Posterior vena cava (tissue), 2 donors: Measurements from ENCODE around the gene SMARCC1. TPM values are rescaled to one million over a fixed set of nuclear protein-coding genes. Genes with fewer than 3 reads are reported as not detected.
A peak's percentile ranks its signal among the peaks of the same experiment; 100 is the strongest.

Source experiments
- DNase-seq: peaks from one replicate; pipeline ENCODE4 v3.0.0-alpha.2; 2020; ENCODE audit warnings: low spot score
- intact Hi-C, 2 donors: fragments of 100-400 bp; cut with DNase I; formaldehyde crosslinking; loops; one replicate each; pipeline versions ENCODE4 v1.14.1 to v1.14.2; 2022 to 2023
- total RNA-seq, 2 donors: library from RNA; stranded (reverse); fragmentation: NEBNext Ultra II Directional; extraction: Animal tissue kit (Norgen Biotek cat#: 25700); gene quantifications; one replicate each; pipeline ENCODE4 v1.2.1, GENCODE V29; 2021
- donor health status: DM: yes; HTN: yes; CAD: no.
- donor health status: DM: yes; HTN: yes; CAD: no.

Gene SMARCC1
- total RNA-seq, 2 donors from 2014 or later, result 53.4 to 84.8 TPM

GRCh38 chr3:47578691-47579632, 202.7 kb downstream of the SMARCC1 start, which contains the start of gene CSPG5:
Gene CSPG5, minus strand, starts transcription at chr3:47578865. Its CDS starts 172 bp downstream, at chr3:47578693.
- DNase-seq, result no peak

GRCh38 chr3:47578119-47578632, 203.5 kb downstream of the SMARCC1 start:
- no peak for DNase-seq

More at GRCh38 chr3:47578691-47579632, 202.7 kb downstream of the SMARCC1 start, which contains the start of gene CSPG5:
- intact Hi-C loops, result no loop called here

GRCh38 chr3:47577583-47578118, 204.0 kb downstream of the SMARCC1 start:
- no peak for DNase-seq
- intact Hi-C loops, result no loop called here

More at GRCh38 chr3:47578119-47578632, 203.5 kb downstream of the SMARCC1 start:
- intact Hi-C loops, result no loop called here

- intact Hi-C loops, result no loop called here
- no peak for DNase-seq
These were observed 208.2 kb downstream of the SMARCC1 start for GRCh38 chr3:47573190-47574172.

DNA sequence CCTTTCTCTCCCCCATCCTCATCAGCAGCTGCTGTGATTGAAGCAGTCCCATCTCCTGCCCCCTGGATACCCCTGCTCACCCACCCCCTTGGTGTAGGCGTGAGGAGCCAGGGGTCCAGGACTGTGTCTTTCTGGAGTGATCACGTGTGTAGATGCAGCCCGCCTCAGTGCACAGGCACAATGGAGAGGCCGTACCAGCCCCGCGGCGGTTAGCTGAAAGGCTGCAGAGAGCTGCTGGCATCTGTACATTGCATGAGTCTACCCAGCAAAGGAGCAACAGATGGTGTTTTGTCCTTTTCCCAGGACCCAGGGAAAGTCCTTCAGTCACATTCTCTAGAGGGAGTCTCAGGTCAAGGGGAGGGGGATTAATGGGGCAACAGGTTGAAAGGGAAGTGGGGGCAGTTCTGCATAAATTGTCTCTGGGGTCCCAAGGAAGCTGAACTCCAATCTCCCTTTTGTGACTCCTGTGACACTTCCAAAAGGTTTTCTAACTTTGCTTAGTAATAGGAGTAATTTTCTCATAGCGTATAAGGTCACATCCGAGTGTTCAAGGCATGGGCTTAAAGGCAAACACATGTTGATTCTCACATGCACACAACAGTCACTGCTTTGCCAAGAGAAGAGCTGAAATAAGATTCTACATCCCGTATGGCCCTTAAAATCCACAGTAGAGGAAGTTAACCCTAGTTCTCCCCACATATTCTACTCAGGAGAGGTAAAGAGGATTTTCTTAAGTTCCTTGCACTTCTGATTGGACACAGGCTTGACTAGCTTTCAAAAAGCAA, 210.1 kb downstream of the SMARCC1 start:
- intact Hi-C loops, result no loop called here
- DNase-seq, result no peak

- intact Hi-C loops, result no loop called here
- DNase-seq, result no peak
These were observed 212.8 kb downstream of the SMARCC1 start for GRCh38 chr3:47568901-47569300.

DNA sequence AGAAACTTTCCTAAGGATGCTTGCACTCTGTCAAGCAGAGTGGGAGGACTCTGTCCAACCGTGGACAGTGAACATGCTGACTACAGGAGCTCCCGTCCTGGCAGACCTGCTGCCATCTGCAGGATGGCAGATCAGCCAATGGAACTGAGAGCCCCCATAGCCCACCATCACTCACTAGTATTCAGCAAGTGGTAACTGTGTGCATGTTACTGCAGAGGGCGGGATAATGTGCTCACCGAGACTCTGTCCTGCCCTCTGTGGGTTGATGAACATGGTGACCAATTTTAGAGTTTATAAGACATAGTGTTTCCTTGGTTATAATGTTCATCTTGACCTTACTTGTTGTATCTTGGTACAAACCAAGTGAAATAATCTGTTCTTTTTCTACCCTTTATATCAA, 214.5 kb downstream of the SMARCC1 start:
- intact Hi-C loops, result no loop called here
- DNase-seq, result no peak

DNA sequence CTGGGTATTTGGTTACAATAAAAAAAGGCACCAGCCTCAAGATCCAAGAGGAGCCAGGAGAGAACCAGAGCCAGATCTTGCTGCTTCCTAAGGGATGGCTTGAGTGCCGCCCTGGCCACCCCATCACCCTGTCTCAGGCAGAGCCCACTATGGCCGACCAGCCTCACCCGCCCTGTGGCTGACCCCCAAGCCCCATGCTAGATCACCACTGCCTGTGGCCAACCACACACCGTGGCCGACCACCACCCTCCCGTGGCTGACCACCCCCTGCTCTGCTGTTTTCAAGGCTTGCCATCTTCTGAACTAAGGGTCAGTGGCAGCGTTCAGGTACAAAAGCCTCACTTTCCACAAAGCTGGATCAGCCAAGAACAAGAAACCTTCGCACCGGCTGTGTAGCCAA, 215.0 kb downstream of the SMARCC1 start:
- intact Hi-C loops, result no loop called here
- DNase-seq, result no peak

DNA sequence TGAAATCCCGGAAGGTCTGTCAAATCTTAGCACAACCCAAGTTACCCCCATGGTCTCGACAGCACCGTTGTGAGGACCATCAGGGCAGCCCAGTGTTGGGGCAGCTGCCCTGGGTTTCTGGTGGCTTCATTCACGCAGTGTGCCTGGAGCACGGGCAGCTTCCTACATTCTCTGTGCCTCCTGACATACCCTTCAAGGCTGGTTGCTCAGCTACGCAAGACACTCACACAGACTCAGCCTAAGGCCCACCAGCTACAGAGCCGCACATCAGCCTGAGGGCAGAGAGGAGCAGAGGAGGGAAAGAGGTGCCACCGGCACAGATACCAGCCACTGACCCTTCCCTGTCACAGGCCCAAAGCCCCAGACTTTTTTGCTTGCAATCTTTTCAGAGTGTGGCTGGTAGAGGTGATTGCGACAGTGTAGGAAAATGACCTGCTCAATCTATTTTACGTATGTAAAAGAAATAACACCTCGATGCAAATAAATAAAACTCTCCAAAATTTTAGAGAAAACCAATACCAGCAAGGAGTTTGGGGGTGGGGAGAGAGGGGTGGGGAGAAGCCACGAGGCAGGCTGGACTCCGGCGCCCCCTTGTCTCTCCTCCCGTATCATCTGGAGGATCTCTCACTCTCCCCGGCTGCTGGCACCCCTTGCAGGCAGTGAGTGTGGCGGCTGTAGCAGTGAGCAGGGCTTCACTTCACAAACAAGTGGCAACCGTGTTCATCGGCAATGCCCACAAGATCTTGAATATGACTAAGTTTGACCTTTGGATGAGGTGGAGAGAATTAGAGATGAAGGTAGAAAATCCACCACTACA, 215.8 kb downstream of the SMARCC1 start:
- intact Hi-C loops, result no loop called here
- DNase-seq, result no peak

GRCh38 chr3:47556351-47556750, 225.3 kb downstream of the SMARCC1 start:
- DNase-seq, result no peak
- intact Hi-C loops, result no loop called here

DNA sequence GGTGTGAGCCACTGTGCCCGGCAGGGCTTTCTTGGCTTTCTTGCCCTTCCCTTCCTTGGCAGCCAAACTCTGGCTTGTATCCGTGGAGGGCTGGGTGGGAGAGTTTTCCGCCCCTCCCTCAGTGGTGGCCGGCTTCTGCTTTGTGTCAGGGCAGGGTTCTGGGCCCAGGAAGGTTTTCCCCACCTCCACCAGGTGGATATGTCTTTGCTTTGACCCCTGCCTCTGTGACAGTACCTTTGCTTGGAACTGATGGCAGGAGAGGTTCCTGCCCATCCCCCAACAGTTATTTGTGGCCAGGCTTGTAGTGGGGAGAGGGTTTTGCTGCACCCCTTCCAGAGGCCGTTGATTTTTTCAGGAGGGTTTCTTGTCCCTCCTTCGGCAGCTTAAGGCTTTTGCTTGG, 227.4 kb downstream of the SMARCC1 start:
- intact Hi-C loops, result no loop called here
- DNase-seq, result no peak

- intact Hi-C loops, result no loop called here
- DNase-seq, result no peak
These were observed 228.3 kb downstream of the SMARCC1 start for GRCh38 chr3:47553407-47553806.

- DNase-seq, result peak; percentile 88
- intact Hi-C loops, result no loop called here
These were observed 239.1 kb downstream of the SMARCC1 start for GRCh38 chr3:47542471-47543173.

DNA sequence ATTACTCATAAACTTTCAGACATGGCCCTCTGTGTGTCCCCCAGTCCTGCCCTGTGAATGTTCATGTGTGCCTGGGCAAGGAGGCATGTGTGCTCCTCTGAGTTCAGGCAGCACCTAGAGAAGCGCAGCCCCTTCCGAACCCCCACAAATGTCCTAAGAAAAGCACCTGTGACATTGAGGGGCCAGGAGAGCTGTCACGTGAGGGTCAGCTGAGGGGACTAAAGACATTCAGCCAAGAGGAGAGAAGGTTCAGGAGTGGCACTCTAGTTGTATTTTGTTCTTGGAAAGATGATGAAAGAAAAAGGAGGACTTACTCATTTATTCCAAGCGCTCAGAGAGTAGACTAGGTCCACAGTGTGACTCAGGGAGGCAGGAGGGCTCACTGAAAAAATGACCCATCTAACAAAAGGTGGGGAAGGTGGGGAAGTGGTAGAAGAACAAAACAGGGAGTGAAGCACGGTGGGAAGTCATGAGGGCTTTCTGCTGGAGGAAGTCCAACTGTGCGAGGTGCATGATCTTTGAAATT, 240.0 kb downstream of the SMARCC1 start:
- intact Hi-C loops, result no loop called here
- peak; percentile 17 for DNase-seq

- no peak for DNase-seq
- intact Hi-C loops, result no loop called here
These were observed 241.4 kb downstream of the SMARCC1 start for GRCh38 chr3:47540281-47540680.

DNA sequence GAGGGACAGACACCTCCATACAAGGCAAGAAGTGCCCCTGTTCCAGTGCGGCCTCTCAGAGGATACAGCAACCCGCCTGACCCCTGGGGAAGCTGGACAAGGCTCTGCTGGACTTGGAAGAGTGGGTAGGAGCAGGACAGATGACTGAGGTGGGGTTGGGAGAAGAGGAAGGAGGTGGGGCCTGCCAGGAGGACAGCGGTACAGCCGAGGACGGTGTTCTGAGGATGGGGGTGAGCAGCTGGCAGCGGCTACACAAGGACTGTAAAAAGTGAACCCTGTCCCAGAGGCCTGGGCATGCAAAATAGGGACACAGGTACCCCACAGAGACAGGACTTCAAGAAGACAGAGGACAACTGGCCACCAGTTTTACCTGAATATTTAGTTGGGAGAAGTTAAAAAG, 244.7 kb downstream of the SMARCC1 start:
- intact Hi-C loops, result loop anchor here in 1 of 2 donors (5.0 kb wide), 1 partner anchor 260 kb away; no protein-coding TSS in a partner anchor
- peak; percentile 58 for DNase-seq
